NOMO-1 treated with DMSO at 0.1 percent for 48 hours (cell line): Measurements from ENCODE around the gene CLDN22.

ENCODE experiments used
- DNase-seq: peaks from one replicate; lab custom pipeline; 2025; ENCODE audit not compliant: unreplicated experiment; lab: John Stamatoyannopoulos, UW

Gene CLDN22

DNA sequence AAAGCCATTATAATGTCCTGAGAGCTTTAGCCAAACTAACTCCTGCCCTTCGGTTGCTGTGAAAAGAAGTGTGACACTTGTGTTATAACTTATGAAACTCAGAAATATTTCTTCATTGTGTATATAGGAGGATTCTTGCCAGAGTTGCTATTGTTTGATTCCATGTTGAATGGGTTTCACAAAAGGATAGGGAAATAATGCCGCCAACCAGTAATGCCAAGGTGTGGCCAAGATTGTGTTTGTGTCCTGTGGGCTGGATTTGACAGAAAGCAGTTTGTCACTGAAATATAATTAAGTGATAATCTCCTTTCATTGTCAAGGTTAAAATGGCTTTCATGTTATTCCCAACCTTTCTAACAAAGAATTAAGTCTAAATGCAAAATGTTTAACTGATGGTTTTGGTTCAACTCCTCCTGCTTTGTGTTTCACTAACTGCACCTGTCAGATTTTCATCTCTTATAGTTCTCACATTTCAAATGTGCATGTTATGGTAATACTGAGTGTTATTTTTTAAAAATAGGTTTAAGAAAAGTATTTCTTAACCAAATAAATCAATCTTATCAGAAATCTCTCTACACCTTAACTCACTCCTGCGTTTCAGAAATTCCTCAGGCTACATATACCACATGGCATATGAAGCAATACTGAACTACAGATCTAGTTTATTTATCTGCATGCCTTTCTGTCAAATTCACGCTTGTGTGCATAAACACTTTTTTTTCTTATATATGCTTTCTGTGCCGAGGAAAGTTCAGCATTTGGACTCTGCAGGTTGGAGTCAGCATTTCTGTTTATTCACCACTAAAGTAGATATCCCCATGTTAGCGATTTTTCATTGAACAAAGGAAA, at the start of gene CLDN22:
Gene CLDN22, minus strand, starts transcription at position 66 of the 849 bp plus-strand sequence. Its CDS starts 58 bp downstream, at position 8.
- no peak for DNase-seq

DNA sequence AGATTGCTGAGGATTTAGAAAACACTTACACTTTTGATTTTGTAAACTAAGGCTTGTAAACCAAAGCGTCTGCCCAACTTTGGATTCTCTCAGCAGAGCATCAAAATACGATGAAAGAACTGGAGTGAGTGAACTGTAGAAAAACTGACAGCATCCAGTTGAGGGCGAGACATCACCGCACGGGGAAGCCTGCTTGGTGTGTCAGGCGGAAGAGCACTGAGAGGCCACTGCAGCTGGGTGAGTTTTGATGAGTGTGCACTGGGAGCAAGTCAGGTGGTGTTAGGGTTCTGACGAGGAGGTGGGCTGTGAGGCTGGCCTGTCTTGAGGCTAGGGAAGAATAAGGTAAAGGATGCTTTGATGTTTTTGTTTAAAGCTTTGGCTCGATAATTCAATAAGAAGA, 49.0 kb upstream of the CLDN22 start:
- no peak for DNase-seq

DNA sequence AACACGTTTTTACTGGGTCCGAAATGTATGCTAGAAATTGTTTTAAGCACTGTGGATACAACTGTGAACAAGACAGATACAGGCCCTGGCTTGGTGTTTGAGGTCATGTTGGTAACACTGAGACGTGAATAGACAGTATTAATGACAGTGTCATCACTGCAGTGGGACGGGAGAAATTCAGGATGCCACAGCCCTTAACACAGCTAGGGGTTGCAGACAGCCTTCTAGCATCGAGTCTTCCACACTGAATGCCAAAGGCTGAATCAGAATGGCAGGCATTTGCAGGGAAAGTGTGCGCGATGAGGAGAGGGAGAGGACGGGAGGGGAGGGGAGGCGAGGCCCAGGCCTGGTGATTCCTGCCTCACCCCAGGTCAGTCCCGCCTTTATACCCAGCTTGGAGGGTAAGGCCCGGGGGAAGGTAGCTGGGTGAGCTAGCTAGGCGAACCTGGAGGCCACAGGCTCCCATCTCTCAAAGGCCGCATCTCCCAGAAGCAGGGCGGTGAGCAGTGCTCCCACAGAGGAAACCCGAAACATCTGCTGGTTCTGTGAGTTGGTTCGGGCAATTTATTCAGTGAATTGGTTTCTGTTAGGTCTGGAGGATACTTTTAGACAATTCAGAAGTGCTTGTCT, 46.2 kb upstream of the CLDN22 start:
- DNase-seq: no peak

DNA sequence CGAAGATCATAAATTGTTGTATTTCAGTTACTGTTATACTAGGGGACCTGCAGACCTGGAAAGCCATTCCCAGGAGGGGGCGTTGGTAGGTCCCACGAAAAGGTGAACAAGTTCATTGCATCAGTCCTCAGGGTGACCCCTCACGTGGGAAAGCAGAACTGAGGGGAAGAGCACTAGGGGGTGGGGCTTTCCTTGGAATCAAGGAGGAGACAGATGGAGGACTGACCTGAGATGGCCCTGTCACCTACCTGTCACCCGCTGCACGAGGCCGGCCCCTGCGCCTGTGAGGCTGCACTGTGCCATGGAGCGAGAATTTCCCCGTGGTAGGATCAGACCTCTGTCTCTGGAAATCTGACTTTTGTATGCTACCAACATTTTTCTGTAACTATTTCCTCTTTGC, 43.9 kb upstream of the CLDN22 start:
- DNase-seq: no peak

DNA sequence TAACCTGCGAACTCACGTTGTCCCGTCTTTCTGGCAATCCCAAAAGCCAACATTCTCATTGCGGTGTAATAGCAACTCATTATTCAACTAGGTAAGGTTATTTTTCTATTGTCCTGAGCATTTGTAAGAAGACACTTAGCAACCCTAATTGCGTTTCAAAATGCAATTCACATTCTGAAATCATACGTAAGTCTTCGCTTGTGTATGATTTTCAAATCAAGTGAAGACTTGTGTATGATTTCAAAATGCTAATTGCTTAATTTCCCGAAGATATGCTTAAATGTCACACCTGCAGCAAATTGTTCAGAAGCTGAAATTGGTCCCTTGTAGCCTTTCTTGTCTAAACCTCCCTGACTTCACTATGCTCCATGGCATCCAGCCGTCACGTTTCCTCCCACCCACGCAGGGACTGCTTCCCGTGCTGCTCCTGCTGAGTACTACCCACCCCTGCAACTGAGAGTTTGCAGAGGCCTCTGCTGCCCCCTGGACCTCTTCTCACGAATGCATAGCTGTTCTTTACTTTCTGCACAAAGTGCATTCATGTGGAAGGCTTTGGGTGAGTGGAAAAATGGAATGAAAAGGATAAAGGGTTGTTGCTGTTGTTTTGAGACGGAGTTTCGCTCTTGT, 43.0 kb upstream of the CLDN22 start:
- no peak for DNase-seq

DNA sequence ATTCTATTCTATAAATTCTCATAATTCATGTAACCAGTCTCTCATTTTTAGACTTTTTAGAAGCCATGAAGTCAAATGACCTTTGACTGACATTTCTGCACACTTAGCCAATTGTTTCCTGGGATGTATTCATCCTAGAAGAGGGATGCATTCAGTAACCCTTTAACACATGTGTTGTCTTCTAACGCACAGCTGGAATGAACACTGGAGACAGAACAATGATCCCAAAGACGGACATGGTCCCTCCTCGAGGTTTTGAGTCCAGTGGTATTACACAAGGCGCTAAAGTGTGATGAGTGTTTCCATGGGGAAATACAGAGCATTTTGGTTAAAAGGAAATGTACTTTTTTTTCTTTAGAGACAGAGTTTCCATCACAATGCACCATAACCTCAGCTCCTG, 42.0 kb upstream of the CLDN22 start:
- DNase-seq: no peak

DNA sequence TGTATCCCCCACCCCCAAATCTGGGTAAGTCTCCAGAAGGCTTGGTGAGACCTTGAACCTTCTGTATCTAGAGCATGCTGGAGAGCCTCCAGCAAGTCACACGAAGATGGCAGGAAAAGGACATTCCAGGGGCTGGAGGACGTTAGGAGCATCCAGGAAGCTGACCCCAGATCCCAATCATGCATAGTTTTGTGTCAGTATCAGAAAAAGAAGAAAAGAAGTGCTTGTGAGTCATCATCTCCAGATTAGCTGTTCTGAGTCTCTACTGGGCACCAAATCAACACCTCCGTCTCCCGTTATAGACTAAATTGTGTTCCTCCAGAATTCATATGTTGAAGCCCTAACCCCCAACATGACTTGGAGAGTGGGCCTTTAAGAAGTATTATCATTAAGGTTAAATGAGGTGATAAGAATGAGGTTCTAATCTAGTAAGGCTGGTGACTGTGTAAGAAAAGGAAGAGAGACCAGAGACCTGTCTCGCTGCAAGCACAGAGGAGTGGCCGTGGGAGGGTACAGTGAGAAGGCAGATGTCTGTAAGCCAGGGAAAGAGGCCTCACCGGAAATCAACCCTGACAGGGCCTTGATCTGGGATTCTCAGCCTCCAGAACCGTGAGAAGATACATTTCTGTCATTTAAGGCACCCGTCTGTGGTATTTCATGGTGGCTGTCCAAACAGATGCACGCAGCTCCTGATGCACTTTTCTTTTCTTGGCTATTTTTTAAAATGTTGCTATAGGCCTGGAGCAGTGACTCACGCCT, 40.3 kb upstream of the CLDN22 start:
- DNase-seq: no peak

DNA sequence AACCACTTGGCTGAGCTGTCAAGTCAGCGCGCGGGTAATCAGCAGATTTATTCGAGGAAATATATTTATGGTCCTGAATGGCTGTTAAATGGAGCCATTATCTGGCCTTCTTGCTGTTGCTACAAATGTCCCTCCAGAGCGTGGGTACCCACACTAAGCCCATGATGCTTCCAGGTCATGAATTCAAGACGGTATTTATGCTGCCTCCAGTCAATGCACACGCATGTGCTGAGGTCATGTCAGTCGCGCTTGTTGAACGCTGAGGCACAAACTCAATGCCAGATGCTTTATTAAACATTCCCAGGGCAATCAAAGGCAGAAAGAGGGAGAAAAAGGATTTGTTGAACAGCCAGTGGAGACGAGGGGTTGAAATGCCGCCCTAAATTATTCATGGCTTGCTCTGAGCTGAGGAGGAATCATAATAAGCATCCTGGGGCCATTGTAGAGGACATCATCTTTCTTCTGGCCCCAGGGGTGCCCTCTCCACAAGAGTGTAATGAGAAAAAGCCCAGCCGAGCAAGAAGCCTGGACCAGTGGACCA, 38.2 kb upstream of the CLDN22 start:
- DNase-seq: no peak

DNA sequence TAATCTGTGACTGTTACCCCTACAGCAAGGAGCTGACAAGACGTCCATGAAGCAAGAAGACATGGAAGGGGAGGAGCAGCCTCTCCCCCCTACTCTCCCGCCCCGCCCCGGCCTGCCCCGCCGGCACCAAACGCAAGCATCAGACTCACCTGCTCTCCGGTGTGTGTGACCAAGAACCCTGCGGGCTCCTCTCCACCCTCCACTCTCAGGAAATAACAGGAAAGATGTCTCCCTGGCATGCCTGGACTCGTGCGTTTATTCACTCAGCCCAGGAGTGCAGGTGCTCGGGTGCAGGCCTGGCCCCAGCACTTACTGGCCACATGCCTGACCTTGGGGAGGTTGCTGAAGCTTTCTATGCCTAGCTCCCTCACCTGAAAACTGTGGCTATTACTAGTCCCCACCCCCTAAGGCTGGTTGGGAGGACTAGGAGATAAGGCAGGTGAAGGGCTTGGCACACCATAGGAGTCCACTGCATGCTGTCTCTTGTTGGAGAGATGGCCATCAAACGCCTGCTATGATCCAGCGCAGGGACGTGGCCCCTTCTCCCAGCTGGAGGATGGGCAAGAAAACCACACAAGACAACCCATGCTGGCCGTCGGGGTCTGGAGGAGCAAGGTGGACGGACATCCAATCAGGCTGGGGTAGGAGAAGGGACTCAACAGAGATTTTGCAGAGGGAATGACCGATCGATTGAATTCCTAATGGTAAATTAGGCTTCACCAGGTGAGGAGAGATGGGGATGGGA, 37.0 kb upstream of the CLDN22 start:
- DNase-seq: no peak

DNA sequence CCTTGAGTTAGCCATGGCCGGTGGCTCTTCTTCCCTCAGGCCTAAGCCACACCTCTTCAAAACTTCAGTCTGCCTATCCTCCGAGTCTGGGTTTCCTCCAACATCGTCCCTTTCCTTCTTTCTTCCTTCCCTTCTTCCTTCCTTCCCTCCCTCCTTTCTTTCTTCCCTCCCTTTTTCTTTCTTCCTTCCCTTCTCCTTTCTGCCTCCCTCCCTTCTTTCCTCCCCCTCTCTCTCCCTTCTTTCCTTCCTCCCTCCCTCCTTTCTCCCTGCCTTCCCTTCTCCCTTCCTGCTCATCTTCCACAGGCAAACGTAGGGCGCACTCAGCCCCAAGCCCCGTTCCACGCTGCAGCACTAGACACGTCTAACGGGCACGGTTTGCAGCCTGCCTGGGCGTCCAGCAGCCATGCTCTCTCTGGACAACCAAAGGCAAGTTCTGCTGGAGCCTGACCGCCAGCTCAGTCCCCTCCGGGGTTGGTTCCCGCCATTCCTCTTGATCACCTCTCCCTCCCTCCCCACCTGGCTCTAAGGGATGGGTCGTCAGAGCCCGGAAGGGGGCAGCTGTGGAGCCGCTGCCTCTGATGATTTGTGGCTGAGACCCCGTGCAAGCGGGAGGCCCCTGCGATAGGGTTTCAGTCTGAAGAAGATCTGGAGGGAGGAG, 36.2 kb upstream of the CLDN22 start:
- DNase-seq: no peak

DNA sequence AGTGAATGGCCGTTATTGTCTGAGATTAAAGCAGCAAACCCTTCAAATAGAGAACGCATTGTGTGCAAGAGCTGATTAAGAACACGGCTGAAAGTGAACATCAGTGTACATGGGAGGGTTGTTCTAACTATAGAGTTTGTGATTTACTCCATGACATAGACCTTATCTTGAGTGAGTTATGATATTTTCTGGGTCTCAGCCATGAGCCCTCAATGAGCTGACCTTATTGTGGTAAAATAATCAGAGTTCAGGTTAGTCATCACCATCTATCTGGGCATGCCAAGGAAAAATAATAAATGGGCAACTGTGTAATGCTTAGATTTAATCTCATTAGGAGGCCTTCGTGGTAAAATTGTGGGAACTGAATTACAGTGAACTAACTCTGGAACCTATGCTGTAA, 35.3 kb upstream of the CLDN22 start:
- DNase-seq: no peak

DNA sequence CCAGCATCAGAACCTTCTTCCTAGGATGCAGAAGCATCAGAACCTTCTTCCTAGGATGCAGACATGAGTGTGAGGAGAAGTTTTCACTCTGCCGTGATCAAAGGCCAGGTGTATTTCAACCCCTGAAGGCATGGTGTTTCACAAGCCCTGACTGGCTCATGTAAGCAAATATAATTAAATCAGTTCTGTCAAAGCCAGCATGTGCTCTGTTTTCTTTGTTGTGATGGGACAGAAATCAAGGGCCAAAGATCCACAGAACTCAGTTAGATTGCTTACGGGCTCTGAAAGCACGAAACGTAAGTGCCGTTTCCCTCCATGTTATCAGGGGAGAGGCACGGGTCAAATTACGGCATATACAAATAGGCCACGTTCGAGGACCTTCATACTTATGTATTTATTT, 34.1 kb upstream of the CLDN22 start:
- DNase-seq: no peak

DNA sequence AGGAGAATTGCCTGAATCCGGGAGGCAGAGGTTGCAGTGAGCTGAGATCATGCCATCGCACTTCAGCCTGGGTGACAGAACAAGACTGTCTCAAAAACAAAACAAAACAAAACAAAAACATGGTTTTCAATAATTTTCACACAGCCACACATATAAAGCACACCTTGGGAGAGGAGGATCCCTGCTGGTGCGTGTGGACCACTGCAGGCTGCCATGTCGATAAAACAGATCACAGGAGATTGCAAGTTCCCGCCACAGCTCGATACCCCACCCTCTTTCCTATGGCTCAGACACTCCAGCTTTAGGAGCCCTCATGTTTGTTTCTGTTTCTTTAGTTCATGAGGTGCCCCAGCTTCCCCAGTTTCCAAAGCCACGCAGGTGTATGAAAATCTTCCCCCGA, 33.5 kb upstream of the CLDN22 start:
- no peak for DNase-seq

DNA sequence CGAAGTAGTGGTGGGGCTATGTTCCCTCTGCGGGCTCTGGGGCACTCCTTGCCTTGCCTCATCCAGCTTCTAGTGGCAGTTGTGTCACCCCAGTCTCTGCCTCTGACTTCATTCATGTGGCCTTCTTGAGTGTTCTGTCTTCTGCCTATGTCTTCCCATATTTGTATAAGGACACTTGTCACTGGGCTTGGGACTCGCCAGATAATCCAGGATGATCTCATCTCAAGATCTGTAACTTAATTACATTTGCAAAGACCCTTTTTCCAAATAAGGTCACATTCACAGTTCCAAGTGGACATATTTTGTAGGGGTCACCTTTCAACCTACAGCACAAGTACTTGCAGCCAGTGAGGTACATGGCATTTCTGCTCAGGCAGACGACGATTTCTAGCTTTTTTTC, 32.5 kb upstream of the CLDN22 start:
- DNase-seq: no peak

DNA sequence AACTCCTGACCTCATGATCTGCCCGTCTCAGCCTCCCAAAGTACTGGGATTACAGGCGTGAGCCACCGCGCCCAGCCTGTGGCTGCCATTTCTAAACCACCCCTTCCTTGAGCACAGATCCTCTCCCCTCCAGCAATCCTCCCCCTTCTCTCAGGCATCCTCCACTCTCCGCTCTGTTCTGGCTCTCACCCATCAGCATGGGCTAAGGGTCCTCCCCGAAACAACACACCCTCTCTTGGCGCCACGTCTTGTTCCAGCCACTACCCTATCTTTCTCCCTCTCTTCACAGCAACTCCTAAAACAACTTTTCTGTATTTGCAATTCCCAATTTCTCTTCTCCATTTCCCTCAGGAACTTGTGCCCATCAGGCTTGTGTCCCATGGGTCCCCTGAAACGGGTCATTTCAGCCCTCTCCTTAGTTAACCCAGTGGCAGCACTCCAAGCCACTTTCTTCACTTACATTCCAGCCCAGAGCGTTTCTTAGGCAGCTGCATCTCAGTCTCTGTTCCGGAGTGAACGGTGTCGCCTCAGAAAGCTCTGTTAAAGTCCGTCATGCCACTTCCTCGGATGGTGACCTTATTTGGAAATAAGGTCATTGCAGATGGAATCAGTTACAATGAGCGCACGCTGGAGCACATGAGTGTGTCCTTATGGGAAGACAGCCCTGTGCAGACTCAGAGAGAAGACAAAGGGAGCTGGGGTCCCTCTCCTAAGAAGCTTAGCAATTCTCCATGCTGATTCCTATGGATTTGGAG, 30.4 kb upstream of the CLDN22 start:
- DNase-seq: no peak

DNA sequence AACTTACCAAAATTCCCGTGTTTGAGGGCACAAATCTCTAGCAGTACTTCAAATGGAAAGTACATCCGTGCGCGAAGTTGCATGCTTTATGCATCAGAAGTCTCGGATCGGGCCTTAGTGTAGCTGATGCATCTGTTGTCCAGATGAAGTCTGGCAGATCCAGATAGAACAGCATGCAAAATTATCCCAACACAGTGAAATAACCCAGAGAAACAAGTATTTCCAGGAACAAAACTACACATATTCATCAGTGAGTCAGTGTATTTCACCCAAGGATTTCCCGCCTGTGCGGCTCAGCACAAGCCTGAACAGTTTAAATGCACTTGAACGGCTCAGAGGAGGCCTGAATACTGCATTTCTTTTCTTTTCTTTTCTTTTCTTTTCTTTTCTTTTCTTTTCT, 29.6 kb upstream of the CLDN22 start:
- no peak for DNase-seq

DNA sequence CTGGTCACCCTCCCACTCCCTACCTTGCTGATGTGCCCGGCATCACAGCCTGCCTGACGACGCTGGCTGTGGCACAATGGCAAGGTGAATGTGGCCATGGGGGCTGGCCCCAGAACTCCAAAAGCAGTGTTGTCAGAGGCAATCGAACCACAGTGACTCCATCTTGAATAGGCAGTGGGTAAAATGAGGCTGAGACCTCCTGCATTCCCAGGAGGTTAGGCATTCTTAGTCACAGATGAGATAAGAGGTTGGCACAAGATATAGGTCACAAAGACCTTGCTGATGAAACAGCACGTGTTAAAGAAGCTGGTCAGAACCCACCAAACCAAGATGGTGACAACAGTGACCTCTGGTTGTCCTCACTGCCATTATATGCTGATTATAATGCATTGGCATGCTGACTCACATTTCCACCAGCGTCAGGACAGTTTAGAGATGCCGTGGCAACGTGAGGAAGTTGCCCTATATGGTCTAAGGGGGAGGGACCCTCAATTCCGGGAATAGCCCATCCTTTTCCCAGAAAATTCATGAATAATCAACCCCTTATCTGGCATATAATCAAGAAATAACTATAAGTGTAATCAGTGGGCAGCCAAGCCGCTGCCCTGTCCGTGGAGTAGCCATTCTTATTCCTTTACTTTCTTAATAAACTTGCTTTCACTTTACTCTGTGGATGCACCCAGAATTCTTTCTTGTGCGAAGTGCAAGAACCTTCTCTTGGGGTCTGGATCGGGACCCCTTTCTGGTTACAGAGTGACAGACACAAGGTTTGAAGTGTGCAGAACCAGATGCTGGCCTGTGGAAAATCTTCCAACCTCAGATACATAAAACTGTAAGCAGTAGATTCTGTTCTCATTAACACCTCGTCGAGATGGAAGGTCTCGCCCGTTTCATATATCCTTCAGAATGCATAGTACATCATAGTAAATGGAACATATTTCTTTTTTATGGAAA, 28.9 kb upstream of the CLDN22 start:
- no peak for DNase-seq

DNA sequence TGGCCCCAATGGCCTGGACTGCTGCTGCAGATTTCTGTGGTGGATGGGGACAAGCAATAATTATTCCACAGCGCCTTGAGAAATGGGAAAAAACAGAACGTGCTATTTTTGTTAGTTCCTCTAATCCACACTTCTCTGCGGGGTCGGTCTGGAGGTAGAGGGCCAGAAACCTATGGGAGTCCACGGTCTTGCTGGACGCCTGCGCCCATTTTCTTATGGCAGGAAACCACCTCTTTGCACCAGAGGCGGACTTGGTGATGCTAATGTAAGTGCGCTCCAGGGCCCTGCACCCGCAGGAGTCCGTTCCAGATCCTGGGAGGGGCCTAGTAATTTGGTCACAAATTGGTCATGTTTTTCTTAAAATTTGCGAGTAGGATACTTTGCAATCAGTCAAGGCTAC, 28.1 kb upstream of the CLDN22 start:
- no peak for DNase-seq
